ENCODE results near the gene HAUS5.

DNA sequence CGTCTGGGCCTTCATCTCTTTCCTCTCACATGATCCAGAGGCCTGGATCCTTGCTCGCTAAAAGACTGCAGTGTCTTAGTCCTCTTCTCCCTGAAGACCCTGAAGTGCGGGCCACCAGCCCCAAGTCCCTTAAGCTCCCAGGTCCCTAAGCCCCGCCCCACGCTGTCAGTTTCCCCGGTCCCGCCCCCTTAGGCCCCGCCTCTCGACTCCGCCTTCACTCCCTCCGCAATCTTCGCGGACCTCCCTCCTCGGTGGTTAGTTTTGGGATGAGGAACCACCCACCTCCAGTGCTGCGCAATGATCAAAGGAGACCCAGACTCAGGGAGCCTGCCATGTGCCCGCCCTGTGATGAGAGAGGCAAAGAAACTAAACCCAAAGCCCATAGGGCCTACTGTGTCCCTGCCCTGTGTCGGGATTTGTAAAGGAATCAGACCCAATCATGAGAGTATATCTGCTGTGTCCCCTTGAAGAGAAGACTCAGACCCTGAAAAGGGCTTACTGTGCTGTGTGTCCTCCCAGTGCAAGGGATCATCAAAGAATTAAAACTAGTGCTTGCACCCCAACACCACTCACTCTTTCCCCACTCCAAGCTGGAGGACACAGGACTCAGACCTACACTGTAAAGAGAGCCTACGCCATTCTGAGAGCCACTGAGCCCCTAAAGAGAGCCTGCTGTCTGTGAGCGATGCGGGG, 32.6 kb downstream of the HAUS5 start:
- TF ChIP-seq, protein P1, sequence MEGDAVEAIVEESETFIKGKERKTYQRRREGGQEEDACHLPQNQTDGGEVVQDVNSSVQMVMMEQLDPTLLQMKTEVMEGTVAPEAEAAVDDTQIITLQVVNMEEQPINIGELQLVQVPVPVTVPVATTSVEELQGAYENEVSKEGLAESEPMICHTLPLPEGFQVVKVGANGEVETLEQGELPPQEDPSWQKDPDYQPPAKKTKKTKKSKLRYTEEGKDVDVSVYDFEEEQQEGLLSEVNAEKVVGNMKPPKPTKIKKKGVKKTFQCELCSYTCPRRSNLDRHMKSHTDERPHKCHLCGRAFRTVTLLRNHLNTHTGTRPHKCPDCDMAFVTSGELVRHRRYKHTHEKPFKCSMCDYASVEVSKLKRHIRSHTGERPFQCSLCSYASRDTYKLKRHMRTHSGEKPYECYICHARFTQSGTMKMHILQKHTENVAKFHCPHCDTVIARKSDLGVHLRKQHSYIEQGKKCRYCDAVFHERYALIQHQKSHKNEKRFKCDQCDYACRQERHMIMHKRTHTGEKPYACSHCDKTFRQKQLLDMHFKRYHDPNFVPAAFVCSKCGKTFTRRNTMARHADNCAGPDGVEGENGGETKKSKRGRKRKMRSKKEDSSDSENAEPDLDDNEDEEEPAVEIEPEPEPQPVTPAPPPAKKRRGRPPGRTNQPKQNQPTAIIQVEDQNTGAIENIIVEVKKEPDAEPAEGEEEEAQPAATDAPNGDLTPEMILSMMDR (conservative IDR thresholded peaks at IDR 0.05; ENCODE audit: low read depth, low read length) = no peak
- no peak for TF ChIP-seq EZH2phosphoT487 (IDR thresholded peaks at IDR 0.05; ENCODE audit: borderline replicate concordance, low read length)

Measured in PC-3 (cell line).